Medulla oblongata (tissue), 1 donor: ENCODE data around the gene CNKSR3.
"Not testable (repeated sequence)": the region's sequence is repeated elsewhere in the genome, so short reads cannot be mapped to it uniquely, and the experiment has no call there.

Experiments
- DNase-seq: peaks from one replicate; pipeline ENCODE4 v3.0.0-alpha.2; 2015; ENCODE audit errors: extremely low spot score

The CNKSR3 gene

DNA sequence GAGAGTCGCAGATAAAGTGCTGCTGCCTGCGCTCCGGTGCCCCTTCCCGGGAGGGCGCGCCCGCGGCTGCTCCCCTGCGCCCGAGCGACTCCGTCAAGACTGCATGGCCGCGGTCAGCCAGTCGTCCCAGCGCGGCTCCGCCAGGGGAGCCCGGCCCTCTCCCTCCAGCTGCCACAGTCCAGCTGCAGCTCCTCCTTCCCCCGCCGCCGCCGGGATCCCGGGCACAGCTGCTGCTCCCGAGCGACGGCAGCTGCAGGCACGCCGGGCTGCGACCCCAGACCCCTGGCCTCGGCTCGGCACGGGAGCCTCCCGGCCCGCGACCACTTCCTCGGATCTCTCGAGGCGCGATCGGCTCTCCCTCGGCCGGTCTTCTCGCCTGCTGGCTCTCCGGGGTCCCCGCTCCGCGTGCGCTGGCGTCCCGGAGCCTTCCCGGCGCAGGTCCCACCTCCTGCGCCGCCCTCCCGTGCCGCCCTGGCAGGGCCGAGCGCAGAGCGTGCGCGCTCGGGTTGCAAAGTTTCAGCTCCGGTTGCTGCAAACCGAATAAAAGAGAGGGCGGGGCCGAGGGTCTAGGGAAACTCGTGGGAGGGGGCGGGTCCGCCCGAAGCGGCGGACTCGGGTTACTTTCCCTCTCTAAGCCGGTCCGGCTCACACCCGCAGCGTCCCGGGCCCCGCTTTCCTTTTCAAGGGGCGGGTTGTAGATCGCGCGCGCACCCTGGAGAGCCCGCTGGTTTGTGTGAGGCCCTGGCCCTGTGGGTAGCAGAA is at the start of gene CNKSR3:
TSS of gene CNKSR3 (minus strand) at position 542 of the 762 bp plus-strand sequence. CDS start 571 bp downstream, outside the sequence.
- DNase-seq, result peak; percentile 82

DNA sequence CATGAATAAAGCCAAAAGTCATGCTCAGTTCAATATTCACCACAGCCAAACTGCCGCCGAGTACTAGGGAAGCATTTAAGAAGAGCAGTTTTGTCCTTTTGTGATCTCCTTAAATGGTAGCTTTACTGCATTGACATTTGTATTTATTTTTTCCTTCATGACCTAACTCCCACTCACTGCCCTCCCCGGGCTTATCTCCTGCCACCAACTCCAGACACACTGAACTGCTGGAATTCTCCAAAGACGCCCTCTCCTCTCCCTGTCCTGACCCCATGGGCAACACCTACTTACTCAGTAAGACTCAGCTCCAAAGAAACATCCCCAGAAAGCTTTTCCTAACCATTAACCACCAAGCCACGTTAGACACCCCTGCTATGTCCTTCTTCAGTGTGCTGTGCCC is 48.5 kb upstream of the CNKSR3 start:
- no peak for DNase-seq

DNA sequence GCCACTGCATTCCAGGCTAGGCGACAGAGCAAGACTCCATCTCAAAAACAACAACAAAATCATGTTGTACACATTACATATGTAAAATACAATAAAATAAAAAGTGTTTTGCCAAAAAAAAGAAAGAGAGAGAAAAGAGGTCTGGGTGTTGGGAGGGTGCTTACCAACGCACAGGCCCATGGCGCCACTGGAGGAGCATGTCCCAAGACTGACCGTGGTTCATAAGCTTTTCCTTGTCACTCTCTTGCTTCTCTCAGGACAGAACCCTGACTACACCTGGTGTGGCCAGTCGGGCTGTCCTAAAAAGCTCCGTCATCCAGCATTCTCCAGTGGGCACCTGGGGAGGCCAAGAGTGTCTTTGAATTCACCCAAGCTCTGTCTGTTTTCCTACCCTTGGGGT is 48.0 kb upstream of the CNKSR3 start:
- DNase-seq, result no peak

DNA sequence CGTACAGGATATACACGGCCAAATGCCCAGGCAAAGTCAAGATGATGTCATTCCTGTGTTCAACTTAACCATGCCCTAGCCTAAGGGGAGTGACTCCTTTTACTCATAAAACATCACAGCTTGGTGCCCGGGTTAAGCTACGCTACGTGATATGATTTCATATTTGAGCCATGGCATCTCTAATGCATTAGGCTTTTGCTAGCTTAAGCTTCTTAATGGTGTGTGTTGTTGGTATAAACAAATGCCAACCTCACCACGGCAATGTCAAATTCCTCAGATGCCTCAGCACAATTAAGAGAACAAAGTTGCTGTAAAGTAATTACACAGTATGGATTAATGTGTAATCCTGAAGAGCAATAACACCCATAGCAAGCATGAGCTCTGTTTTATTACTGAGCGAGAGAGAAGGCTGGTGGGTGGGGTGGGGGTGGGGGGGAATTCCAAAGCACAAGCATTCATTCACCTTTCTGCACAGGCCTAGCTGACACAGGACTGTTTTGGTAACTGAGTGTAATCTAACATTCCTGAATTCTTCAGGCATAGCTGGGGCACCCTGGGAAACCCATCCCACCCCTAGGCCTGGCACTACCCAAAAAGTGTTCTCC is 44.7 kb upstream of the CNKSR3 start:
- DNase-seq, result no peak

DNA sequence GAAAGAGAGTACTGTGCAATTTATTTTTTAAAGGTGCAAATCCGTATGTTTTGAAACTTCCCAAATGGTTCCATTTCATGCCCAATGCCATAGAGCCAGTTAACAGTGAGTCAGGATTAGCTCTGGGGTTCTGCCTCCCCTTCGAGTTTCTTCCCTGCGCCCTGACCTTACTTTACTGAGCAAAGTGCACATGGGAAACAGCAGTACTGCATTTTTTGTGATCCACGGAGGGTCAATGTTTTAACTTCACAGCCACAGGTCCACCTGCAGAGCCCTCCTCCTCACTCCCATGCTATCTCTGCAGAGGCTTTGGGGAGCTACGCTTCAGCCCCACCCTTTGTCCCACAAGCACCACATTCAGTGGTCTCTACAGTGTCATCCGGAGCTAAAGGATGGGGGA is 44.0 kb upstream of the CNKSR3 start:
- DNase-seq, result no peak

DNA sequence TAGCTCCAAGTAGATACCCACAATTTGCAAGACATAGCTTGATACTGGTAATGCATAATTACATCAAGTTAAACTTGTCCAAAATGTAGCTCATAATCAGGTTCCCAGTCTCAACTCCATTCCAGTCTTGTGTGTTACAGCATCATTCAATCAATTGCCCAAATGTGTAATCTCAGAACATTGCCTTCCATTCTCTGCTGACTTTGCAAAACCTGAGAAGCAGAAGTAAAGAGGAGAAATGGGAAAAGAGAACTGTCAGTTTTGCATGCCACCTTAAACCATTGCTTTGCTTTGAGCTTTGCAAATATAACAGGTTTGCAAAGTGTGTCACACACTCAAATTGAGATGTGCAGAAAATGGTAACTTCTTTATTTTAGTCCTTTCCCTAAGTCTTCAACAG is 40.3 kb upstream of the CNKSR3 start:
- DNase-seq, result peak; percentile 21

DNA sequence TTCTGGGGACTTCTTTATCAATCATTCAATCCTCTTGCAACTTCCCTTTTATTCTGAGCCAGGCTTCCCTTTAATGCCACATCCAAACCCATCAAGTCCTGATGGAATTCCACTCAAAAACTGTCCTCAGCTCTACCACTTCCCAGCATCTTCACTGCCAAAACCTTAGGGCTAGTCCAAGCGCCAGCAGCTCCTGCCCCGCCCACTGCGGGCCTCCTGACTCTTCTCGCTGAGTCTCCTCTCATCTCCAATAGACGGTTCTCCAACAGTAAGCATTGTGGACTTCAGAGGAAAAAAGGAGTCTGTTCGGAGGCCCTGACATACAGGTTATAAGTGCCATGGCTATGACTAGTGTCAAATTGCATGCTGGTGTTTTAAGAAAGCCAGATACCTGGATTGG is 38.7 kb upstream of the CNKSR3 start:
- no peak for DNase-seq

DNA sequence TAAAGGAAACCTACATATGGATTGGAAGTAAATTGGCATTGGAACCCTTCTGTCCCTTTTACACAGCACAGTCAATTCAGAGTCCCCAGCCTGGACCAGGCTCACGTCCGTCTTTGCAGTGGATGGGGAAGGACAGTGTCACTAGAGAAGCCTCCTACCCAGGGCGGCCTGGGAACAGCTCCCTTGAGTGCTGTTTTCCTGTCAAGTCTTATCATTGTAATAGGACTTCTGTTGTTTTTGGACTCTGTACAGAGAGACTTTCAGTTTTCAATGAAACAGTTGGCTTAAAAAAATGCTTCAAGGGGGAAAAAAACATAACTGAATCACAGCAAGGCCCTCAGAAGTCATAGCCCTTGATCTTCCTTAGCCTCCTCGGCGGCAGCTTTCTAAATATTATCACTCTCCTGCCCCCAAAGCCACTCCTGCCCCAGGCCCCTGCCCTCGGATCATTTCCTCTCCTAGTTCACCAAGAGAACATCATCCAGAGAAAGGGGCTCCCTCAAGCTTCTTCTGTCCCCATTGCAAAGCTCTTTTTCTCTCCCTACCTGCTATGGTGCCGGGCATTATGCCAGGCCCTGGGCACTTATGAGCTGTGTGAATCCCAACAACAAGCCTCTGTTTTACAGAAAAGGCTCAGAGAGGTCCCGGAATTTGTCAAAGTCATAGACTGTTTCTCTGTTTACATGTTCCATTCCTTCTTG is 37.8 kb upstream of the CNKSR3 start:
- peak; percentile 57 for DNase-seq

DNA sequence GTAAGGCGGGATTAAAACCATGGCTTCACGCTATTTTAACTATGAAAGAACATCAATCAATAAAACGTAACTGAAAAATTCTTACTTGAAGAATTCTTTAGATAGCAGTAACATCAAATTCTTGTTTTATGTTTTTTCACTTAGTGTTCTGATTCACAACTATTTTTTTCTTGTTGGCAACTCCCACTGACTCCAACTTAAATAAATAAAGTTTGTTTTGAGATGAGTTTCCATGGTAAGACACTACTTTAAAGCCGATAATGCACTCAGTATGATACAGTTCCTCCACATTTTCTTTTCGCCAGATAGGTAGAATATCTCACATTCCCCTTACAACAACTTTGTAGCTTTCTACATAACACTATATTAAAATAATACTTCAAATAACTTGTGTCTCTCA is 33.1 kb upstream of the CNKSR3 start:
- no peak for DNase-seq

DNA sequence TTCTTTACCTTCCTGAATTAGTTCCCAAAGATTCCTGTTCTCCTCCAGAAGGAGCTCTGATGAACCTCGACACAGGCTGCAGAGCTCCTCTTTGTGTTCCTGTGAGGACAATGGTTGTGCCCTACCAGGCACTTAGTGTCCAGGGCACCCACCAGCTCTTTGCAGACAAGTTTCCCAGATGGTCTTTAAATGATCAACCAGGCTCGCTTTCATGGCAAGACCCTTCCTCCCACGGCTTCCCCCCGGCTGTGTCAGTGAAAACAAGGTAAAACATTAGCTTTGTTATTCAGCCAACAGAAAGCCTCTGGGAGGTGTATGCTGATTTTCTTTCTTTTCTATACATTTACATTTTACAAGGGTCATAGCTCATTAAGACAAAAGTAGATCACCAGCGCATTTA is 32.3 kb upstream of the CNKSR3 start:
- no peak for DNase-seq

DNA sequence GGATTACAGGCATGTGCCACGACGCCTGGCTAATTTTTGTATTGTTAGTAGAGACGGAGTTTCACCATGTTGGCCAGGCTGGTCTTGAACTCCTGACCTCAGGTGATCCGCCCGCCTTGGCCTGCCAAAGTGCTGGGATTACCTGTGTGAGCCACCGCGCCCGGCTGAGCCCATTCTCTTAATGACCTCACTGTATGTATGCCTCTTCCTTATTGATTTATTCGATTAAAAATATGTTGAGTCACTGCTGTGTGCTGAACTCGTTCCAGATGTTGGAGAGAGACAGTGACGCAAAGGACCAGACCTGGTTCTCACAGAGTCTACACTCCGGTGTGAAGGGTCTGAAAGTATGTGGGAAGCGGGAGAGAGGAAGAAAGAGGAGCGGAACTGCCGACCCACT is 31.4 kb upstream of the CNKSR3 start:
- not testable (repeated sequence) for DNase-seq

DNA sequence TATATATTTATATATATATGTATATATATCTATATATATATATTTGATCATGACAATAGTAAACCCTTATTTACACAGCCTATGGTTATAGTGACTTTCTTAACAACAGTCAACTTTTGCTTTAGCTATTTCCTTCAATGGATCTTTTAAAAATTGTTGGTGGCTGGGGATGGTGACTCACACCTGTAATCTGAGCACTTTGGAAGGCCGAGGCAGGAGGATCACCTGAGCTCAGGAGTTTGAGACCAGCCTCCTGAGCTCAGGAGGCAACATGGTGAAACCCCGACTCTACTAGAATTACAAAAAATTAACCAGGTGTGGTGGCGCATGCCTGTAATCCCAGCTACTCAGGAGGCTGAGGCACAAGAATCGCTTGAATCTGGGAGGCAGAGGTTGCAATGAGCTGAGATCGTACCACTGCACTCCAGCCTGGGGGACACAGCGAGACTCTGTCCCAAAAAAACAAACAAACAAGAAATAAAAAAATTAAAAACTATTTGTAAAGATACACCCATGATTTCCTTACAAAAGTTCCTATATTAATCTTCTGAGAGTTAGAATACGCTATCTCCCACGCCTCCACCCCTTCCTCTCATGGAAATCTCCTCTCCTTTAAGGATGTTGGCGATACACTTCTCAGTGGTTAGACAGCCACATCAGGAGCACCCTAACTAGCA is 29.2 kb upstream of the CNKSR3 start:
- no peak for DNase-seq

DNA sequence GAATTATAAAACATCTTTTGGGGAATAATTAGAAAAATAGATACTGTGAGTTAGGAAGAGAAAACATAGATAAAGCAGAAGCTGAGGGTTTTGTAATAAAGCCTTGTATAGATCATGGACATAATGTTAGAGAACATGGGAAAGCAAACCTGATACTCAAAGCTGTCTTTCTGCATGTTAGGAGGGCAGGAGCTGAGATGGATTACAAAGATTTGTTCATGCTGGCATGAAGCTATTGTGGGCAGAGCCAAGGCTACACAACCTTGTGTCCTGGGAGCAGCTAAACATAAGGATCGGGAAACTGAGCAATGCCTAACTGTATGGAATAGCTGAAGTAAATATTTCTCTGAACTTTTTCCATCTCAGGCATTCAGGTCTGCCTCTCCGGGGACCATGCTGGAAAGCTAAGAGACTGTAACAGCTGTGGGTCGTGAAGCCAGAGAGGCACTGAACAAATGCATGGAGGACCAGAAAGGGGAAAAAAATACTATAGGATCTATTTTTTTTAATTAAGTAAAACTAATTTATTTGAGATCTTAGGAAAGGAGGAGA is 28.2 kb upstream of the CNKSR3 start:
- DNase-seq, result no peak

DNA sequence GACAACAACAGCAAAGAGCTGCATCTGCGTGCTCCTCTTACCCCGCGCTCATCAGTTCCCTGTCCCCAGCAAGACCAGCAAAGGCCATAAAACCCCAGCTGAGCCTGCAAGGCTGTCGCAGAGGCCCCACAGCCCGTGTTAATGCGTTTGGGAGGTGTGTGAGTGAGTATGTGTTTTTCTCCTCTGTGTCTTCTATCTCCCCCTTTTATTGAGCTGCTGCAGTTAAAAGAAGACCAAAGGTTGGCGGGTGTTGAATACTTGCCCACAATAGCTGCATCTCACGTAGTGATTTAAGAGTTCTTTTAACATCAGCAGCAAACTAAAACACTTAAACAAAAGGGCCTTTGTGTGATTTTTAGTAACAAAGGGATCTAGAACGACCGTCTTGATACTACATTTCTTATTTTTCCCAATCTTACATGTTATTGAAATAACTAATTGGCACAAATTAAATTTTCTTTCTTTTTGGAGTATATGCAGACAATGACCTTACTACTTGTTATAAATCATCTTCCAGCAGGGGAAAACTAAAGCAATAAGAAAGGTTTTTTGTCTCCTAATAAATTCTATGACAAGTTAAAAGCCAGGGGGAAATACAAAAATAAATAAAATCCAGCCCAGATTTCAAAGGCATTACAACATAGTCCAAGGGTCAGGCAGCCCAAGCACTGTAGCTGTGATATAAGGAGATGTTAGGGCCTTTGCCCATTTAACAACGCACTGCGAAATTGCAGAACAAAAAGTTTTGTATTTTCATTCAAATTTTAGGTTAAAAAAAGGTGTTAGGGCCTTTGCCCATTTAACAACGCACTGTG is 27.2 kb upstream of the CNKSR3 start:
- DNase-seq, result peak; percentile 19

DNA sequence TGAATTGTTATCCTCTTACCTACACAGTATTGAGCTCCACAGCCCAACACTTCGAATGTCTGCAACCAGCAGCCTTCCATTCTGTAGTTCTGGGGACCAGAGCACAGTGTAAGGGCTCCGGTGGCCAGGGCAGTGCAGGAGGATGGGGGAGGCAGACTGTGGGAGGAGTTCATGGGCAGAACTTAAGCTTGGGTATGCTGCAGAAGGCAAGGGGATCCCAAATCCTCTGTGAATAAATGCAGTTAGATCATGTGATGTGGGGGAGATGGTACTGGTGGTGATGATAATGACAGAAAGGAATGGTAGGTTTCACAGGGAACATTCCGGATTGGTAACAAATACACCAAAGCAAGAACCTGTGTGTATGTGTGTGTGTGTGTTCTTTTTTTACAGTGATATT is 26.5 kb upstream of the CNKSR3 start:
- DNase-seq, result no peak

DNA sequence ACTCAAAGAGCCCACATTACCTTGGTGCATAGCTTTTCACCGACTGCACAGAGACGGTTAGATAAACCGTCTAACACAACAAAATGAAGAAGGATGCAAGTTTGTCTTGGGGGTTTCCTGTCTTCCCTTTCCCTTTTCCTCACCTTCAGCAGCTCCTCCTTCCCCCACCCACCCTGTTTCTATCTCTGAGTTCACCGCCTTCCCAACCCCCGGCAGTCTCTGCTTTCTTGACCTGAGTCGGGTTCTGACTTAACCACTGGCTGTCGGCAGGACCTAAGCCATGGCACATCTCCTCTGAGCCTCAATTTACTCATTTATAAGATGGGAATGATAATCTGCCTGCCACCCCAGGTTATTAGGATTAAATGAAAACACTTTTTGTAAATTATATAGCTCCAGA is 25.8 kb upstream of the CNKSR3 start:
- no peak for DNase-seq

DNA sequence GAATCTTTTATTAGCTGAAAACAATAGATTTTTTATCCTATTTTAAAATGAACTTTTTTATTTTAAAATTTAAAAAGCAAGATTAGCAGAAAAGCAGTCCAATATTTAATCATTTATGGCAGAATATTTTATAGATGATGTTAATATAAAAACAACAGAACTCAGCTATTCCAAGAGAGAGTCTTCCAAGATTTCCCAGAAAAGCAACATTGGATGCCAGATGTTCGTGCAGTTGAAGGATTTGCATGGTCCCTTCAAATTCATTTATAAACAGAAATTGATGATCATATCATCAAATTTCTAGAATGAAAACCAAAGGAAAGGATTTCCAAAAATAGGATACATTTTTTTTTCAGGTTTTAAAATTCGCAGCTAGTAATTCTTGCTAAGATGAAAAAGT is 25.4 kb upstream of the CNKSR3 start:
- DNase-seq, result no peak

DNA sequence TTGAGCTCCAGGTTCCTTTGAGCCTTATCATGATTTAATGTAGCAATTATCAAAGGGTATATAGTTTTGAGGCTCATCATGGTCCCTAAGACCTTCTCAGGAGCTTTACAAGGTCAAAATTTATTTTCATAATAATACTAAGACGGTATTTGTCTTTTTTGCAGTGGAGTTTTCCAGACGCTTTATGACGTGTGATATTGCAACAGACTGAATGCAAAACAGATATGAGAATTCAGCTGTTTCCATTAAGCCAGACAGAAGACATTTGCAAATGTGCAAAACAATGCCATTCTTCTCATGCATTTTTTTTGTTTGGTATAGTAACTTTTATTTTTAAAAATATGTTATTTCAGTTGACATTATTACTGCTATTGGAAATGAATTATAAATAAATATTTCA is 24.7 kb upstream of the CNKSR3 start:
- DNase-seq, result no peak

DNA sequence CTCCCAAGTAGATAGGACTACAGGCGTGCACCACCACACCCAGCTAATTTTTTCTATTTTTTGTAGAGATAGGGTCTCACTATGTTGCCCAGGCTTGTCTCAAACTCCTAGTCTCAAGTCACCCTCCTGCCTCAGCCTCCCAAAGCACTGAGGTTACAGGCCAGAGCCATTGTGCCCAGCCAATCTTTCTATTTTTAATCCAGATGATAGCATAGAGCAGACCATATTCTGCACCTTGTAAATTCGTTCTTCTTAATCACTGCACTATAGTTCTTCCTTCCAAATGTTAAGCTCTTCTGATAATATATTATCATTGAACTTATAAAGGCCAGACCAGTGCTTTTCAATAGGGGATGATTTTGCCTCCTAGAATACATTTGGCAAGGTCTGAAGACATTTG is 24.0 kb upstream of the CNKSR3 start:
- no peak for DNase-seq

DNA sequence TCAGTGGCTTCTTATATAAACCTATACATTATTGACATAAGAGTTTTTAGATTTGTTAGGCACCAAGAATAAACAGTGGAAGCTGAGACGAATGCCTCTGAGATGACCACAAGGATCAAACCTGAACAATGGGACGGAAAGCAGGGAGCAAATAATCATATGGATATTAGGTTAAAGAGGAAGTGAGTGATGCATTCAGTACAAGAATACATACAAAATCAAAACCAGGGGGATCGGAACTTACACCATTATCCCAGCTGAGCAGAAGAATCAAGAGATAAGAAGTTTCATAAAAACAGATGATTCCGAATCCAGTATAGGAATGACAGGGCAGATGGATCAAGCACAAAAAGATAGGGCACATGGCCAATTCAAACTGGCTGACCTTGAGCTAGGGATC is 21.9 kb upstream of the CNKSR3 start:
- no peak for DNase-seq

DNA sequence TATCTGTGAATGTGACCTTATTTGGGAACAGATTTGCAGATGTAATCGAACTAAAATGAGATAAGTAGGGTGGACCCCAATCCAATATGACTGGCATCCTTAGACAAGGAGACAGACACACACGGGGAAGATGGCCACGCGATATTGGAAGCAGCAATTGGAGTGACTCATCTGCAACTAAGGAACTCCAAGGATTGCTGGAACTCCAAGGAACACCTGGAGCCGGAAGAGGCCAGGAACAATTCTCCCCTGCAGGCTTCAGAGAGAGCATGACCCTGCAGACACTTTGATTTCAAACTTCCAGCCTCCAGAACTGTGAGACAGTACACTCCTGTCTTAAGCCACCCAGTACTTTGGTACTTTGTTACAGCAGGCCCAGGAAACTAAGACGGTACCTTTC is 19.5 kb upstream of the CNKSR3 start:
- DNase-seq, result no peak
